ENCODE data around the gene RNF213. TPM values are rescaled to one million over a fixed set of nuclear protein-coding genes. Genes with fewer than 3 reads are reported as not detected.

The RNF213 gene
- total RNA-seq, 2 donors from 2014 or later = 98.8 to 136 TPM

DNA sequence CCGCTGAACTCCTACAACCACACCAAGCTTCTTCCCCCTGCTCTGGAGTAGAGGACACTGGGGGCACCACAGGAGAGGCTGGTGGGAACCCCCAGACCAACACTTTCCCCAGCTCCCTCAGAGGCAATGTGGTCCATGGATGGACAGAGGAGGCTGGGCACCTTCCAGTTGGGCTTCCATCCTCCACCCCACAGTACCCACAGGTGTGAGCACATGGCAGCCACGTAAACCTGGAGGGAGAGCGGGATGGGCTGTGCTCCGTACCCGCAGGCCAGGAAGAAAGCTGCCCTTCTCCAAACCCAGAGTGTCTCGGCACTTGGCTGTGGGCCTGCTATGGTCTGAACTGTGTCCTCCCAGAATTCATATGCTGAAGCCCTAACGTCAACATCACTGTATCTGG lies 42.3 kb upstream of the RNF213 start:
- DNase-seq = no peak
- Histone ChIP-seq H3K4me3 (ENCODE audit: low read length) (no peak overlapping the region), H3K27ac (ENCODE audit: low read depth, low read length) (no peak overlapping the region), H3K9ac (ENCODE audit: extremely low read depth, low read length, poor library complexity, severe bottlenecking) (no peak overlapping the region), H3K4me1 (ENCODE audit: control insufficient read depth, insufficient read depth, low read length) (no peaks in the 10 kb centered on the region), H3K36me3 (ENCODE audit: control insufficient read depth, insufficient read depth, low read length) (peaks cover 28% of the 10 kb centered on the region), H3K9me3 (ENCODE audit: control insufficient read depth, low read length) (no peaks in the 10 kb centered on the region), H3K27me3 (ENCODE audit: control insufficient read depth, insufficient read depth, low read length, poor library complexity, severe bottlenecking) (no peaks in the 10 kb centered on the region)
- WGBS, 2 experiments (ENCODE audit: insufficient coverage in 1 of 2, insufficient read length in 1 of 2) = 84 to 87% methylated on average over 3 to 7 of the region's 7 CpGs
- Mint-ChIP-seq H3K9me3 (no peaks in the 10 kb centered on the region), H3K4me1 (peaks cover 7% of the 10 kb centered on the region), H3K4me3 (peak overlapping the region; percentile 88), H3K36me3 (ENCODE audit: low read depth) (peaks cover 32% of the 10 kb centered on the region), H3K27me3 (ENCODE audit: insufficient read depth) (no peaks in the 10 kb centered on the region), H3K27ac (no peak overlapping the region)
- TF ChIP-seq, protein P1, sequence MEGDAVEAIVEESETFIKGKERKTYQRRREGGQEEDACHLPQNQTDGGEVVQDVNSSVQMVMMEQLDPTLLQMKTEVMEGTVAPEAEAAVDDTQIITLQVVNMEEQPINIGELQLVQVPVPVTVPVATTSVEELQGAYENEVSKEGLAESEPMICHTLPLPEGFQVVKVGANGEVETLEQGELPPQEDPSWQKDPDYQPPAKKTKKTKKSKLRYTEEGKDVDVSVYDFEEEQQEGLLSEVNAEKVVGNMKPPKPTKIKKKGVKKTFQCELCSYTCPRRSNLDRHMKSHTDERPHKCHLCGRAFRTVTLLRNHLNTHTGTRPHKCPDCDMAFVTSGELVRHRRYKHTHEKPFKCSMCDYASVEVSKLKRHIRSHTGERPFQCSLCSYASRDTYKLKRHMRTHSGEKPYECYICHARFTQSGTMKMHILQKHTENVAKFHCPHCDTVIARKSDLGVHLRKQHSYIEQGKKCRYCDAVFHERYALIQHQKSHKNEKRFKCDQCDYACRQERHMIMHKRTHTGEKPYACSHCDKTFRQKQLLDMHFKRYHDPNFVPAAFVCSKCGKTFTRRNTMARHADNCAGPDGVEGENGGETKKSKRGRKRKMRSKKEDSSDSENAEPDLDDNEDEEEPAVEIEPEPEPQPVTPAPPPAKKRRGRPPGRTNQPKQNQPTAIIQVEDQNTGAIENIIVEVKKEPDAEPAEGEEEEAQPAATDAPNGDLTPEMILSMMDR (conservative IDR thresholded peaks at IDR 0.05) = no peak

DNA sequence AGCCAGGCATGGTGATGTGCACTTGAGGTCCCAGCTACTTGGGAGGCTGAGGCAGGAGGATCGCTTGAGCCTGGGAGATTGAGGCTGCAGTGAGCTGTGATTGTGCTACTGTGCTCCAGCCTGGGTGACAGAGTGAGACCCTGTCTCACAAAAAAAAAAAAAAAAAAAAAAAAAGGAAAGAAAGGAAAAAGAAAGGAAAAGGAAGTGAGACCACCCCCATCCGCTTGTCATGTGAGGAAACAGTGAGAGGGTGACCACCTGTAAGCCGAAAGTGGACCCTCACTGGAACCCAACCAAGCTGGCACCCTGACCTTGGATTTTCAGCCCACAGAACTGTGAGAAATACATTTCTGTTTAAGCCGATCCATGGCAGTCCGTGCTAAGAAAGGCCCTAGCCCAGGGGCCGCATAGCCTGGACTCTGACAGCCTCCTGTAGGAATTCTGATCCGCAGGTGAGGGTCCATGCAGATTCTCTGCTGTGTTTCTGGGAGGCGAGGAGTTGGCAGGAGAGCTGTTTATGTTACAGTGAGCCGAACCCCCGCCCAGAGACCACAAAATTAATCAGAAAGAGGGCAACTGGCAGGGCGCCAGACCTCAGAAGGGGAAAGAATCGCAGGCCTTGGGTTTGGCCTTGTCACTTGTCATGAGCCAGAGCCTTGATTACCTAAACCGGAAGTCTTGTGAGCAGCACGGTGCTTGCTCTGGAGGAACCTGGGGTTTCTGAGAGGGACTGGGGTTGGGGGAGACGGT lies 41.5 kb upstream of the RNF213 start:
- TF ChIP-seq, protein P1 (conservative IDR thresholded peaks at IDR 0.05) = no peak
- peak overlapping the region; percentile 86 for H3K4me3 ChIP-seq (ENCODE audit: low read length)
- peak; percentile 77 for DNase-seq
- H3K27ac ChIP-seq (ENCODE audit: low read depth, low read length) = no peak overlapping the region
- no peaks in the 10 kb centered on the region for H3K27me3 Mint-ChIP-seq (ENCODE audit: insufficient read depth)
- H3K4me3 Mint-ChIP-seq = peak overlapping the region; percentile 88
- no peaks in the 10 kb centered on the region for H3K27me3 ChIP-seq (ENCODE audit: control insufficient read depth, insufficient read depth, low read length, poor library complexity, severe bottlenecking)
- H3K4me1 Mint-ChIP-seq = peaks cover 9% of the 10 kb centered on the region
- no peaks in the 10 kb centered on the region for H3K4me1 ChIP-seq (ENCODE audit: control insufficient read depth, insufficient read depth, low read length)
- peak overlapping the region; percentile 71 for H3K9ac ChIP-seq (ENCODE audit: extremely low read depth, low read length, poor library complexity, severe bottlenecking)
- no peaks in the 10 kb centered on the region for H3K9me3 ChIP-seq (ENCODE audit: control insufficient read depth, low read length)
- H3K36me3 Mint-ChIP-seq (ENCODE audit: low read depth) = peaks cover 38% of the 10 kb centered on the region
- H3K9me3 Mint-ChIP-seq = no peaks in the 10 kb centered on the region
- H3K27ac Mint-ChIP-seq = peak overlapping the region; percentile 77
- H3K36me3 ChIP-seq (ENCODE audit: control insufficient read depth, insufficient read depth, low read length) = peaks cover 35% of the 10 kb centered on the region
- WGBS, 2 experiments (ENCODE audit: insufficient coverage in 1 of 2, insufficient read length in 1 of 2) = 62 to 64% methylated on average over 11 to 15 of the region's 15 CpGs

DNA sequence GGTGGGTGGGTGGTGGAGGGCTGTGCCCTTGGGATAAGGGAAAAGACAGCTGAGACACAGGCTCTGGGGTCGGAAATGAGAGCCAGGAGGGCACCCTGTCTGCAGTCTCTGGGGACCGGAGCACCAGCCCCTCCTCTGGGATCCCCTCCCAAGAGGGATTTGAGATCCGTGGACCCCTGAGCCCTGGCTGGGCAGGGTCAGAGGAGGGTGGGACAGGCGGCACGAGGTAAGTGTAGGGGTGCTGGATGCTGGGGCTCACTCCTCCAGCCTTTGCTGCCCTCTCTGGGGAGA lies 40.9 kb upstream of the RNF213 start:
- Mint-ChIP-seq H3K27ac (peak overlapping the region; percentile 77), H3K4me1 (peaks cover 10% of the 10 kb centered on the region), H3K9me3 (no peaks in the 10 kb centered on the region), H3K36me3 (ENCODE audit: low read depth) (peaks cover 39% of the 10 kb centered on the region), H3K4me3 (peak overlapping the region; percentile 88), H3K27me3 (ENCODE audit: insufficient read depth) (no peaks in the 10 kb centered on the region)
- no peaks in the 10 kb centered on the region for H3K27me3 ChIP-seq (ENCODE audit: control insufficient read depth, insufficient read depth, low read length, poor library complexity, severe bottlenecking)
- H3K27ac ChIP-seq (ENCODE audit: low read depth, low read length) = no peak overlapping the region
- H3K9ac ChIP-seq (ENCODE audit: extremely low read depth, low read length, poor library complexity, severe bottlenecking) = peak overlapping the region; percentile 71
- H3K36me3 ChIP-seq (ENCODE audit: control insufficient read depth, insufficient read depth, low read length) = peaks cover 37% of the 10 kb centered on the region
- WGBS, 2 experiments (ENCODE audit: insufficient coverage in 1 of 2, insufficient read length in 1 of 2) = 0 to 4% methylated on average over 3 to 5 of the region's 5 CpGs
- H3K4me1 ChIP-seq (ENCODE audit: control insufficient read depth, insufficient read depth, low read length) = no peaks in the 10 kb centered on the region
- TF ChIP-seq, protein P1 (conservative IDR thresholded peaks at IDR 0.05) = no peak
- DNase-seq = no peak
- H3K9me3 ChIP-seq (ENCODE audit: control insufficient read depth, low read length) = no peaks in the 10 kb centered on the region
- peak overlapping the region; percentile 86 for H3K4me3 ChIP-seq (ENCODE audit: low read length)
